ENCODE measurements around the gene GMFB.

GRCh38 chr14:54503486-54503885, 14.7 kb upstream of the GMFB start:
- no peak for TF ChIP-seq CTCF (IDR thresholded peaks at IDR 0.05)
- no peak for TF ChIP-seq POLR2A (IDR thresholded peaks at IDR 0.05)
- TF ChIP-seq POLR2AphosphoS5 (IDR thresholded peaks at IDR 0.05): no peak

Measured in prostate gland (tissue), 2 donors.